SK-N-SH treated with all-trans-retinoic acid at 6 μM for 48 hours (cell line): ENCODE measurements around the gene LAGE3.

Experiments used
- ATAC-seq: fragments of 200-7000 bp; cut with Tn5 transposase; 3 replicates; pipeline ENCODE4 v1.9.1; 2020; ENCODE audit warnings: mild to moderate bottlenecking, moderate library complexity
- CREB5 ChIP-seq: fragments of 250-450 bp; sonication (Bioruptor Pico); IDR thresholded peaks from 2 replicates; pipeline ENCODE4 v1.5.1; 2020; ENCODE audit warnings: low read depth, mild to moderate bottlenecking, moderate library complexity
- CSDC2 ChIP-seq: fragments of 250-450 bp; sonication (Bioruptor Pico); IDR thresholded peaks from 2 replicates; pipeline ENCODE4 v1.5.0; 2020; ENCODE audit warnings: mild to moderate bottlenecking, moderate library complexity
- CSRNP3 ChIP-seq: fragments of 250-450 bp; sonication (Bioruptor Pico); IDR thresholded peaks from 2 replicates; pipeline ENCODE4 v1.5.1; 2021; ENCODE audit warnings: mild to moderate bottlenecking, moderate library complexity
- ESRRG ChIP-seq: fragments of 250-450 bp; sonication (Bioruptor Pico); IDR thresholded peaks from 2 replicates; pipeline ENCODE4 v1.6.1; 2021; ENCODE audit warnings: mild to moderate bottlenecking
- ISL1 ChIP-seq: fragments of 250-450 bp; sonication (Bioruptor Pico); IDR thresholded peaks from 2 replicates; pipeline ENCODE4 v2.1.2; 2022; ENCODE audit warnings: mild to moderate bottlenecking, moderate library complexity
- OSR1 ChIP-seq: fragments of 250-450 bp; sonication (Bioruptor Pico); IDR thresholded peaks from 2 replicates; pipeline ENCODE4 v1.8.0; 2022; ENCODE audit warnings: moderate library complexity, mild to moderate bottlenecking, inconsistent platforms
- PATZ1 ChIP-seq: fragments of 250-450 bp; sonication (Bioruptor Pico); IDR thresholded peaks from 2 replicates; pipeline ENCODE4 v1.8.0; 2020; ENCODE audit warnings: mild to moderate bottlenecking, moderate library complexity, borderline replicate concordance
- POU6F1 ChIP-seq: fragments of 250-450 bp; sonication (Bioruptor Pico); IDR thresholded peaks from 2 replicates; pipeline ENCODE4 v1.8.0; 2021; ENCODE audit warnings: low read depth, mild to moderate bottlenecking, moderate library complexity, borderline replicate concordance
- PPARA ChIP-seq: fragments of 250-450 bp; sonication (Bioruptor Pico); IDR thresholded peaks from 2 replicates; pipeline ENCODE4 v1.5.0; 2020; ENCODE audit warnings: mild to moderate bottlenecking, borderline replicate concordance
- RARB ChIP-seq: fragments of 250-450 bp; sonication (Bioruptor Pico); IDR thresholded peaks from 2 replicates; pipeline ENCODE4 v1.8.0; 2021; ENCODE audit warnings: mild to moderate bottlenecking, moderate library complexity
- SNAI2 ChIP-seq: fragments of 250-450 bp; sonication (Bioruptor Pico); IDR thresholded peaks from 2 replicates; pipeline ENCODE4 v1.5.0; 2020; ENCODE audit warnings: mild to moderate bottlenecking, moderate library complexity
- TCF4 ChIP-seq: fragments of 250-450 bp; sonication (Bioruptor Pico); IDR thresholded peaks from 2 replicates; pipeline ENCODE4 v1.8.0; 2021; ENCODE audit warnings: mild to moderate bottlenecking, moderate library complexity, borderline replicate concordance
- TOX ChIP-seq: fragments of 250-450 bp; sonication (Bioruptor Pico); IDR thresholded peaks from 2 replicates; pipeline ENCODE4 v1.8.0; 2021; ENCODE audit warnings: mild to moderate bottlenecking, moderate library complexity, borderline replicate concordance
- TSHZ2 ChIP-seq: fragments of 250-450 bp; sonication (Bioruptor Pico); IDR thresholded peaks from 2 replicates; pipeline ENCODE4 v1.5.0; 2020; ENCODE audit warnings: mild to moderate bottlenecking, moderate library complexity
- ZC3H10 ChIP-seq: fragments of 250-450 bp; sonication (Bioruptor Pico); IDR thresholded peaks from 2 replicates; pipeline ENCODE4 v1.5.1; 2021; ENCODE audit warnings: mild to moderate bottlenecking, moderate library complexity
- ZFP3 ChIP-seq: fragments of 250-450 bp; sonication (Bioruptor Pico); IDR thresholded peaks from 2 replicates; pipeline ENCODE4 v1.5.0; 2020; ENCODE audit warnings: mild to moderate bottlenecking, moderate library complexity
- ZFP30 ChIP-seq: fragments of 450-650 bp; formaldehyde crosslinking; IDR thresholded peaks from 2 replicates; pipeline ENCODE4 v1.5.0; 2022; ENCODE audit warnings: mild to moderate bottlenecking, moderate library complexity
- ZNF565 ChIP-seq: fragments of 450-650 bp; formaldehyde crosslinking; conservative IDR thresholded peaks from 2 replicates; pipeline ENCODE4 v1.5.0; 2020; ENCODE audit warnings: low read depth, mild to moderate bottlenecking, moderate library complexity
- ZNF70 ChIP-seq: fragments of 450-650 bp; formaldehyde crosslinking; IDR thresholded peaks from 2 replicates; pipeline ENCODE4 v1.5.0; 2020; ENCODE audit warnings: mild to moderate bottlenecking, moderate library complexity

The LAGE3 gene

GRCh38 chrX:154490021-154490413 is 10.9 kb upstream of the LAGE3 start:
- peak; percentile 13 for ATAC-seq
- no peak for TF ChIP-seq ZFP30 (CRISPR knock-in tag)
- TF ChIP-seq ZNF565 (CRISPR knock-in tag), result no peak
- no peak for TF ChIP-seq TSHZ2 (CRISPR knock-in tag)
- TF ChIP-seq RARB (CRISPR knock-in tag), result no peak
- TF ChIP-seq ZNF70 (CRISPR knock-in tag), result no peak
- TF ChIP-seq, all 23 proteins: peak for 0

- TF ChIP-seq ISL1, result no peak
- TF ChIP-seq SNAI2 (CRISPR knock-in tag), result no peak
- no peak for TF ChIP-seq ZFP30 (CRISPR knock-in tag)
- TF ChIP-seq CREB5 (CRISPR knock-in tag), result no peak
- TF ChIP-seq TOX (CRISPR knock-in tag), result no peak
- TF ChIP-seq ESRRG, result no peak
- TF ChIP-seq CSDC2 (CRISPR knock-in tag), result no peak
- TF ChIP-seq TCF4 (CRISPR knock-in tag), result no peak
- TF ChIP-seq PPARA, result no peak
- TF ChIP-seq OSR1 (CRISPR knock-in tag), result no peak
- TF ChIP-seq ZC3H10 (CRISPR knock-in tag), result no peak
- no peak for TF ChIP-seq TSHZ2 (CRISPR knock-in tag)
- no peak for TF ChIP-seq POU6F1
- no peak for TF ChIP-seq ZNF70 (CRISPR knock-in tag)
- TF ChIP-seq PATZ1 (CRISPR knock-in tag), result no peak
- no peak for TF ChIP-seq ZFP3 (CRISPR knock-in tag)
- TF ChIP-seq CSRNP3, result no peak
- ATAC-seq, result no peak
These were observed 10.1 kb upstream of the LAGE3 start for GRCh38 chrX:154489182-154489581.
